ENCODE measurements around the gene ELK4.
"Not testable (repeated sequence)": the region's sequence is repeated elsewhere in the genome, so short reads cannot be mapped to it uniquely, and the experiment has no call there.

GRCh38 chr1:205636138-205636530 lies 4.3 kb upstream of the ELK4 start:
- not testable (repeated sequence) for TF ChIP-seq YY1 (IDR thresholded peaks at IDR 0.05; ENCODE audit: low read depth); REST (IDR thresholded peaks at IDR 0.05; ENCODE audit: low read depth, low read length); GABPA (IDR thresholded peaks at IDR 0.05; ENCODE audit: low read depth); CTCF (IDR thresholded peaks at IDR 0.05); MAX (IDR thresholded peaks at IDR 0.05; ENCODE audit: low read depth); MXI1 (IDR thresholded peaks at IDR 0.05; ENCODE audit: low read depth, low read length); TAF1 (IDR thresholded peaks at IDR 0.05; ENCODE audit: borderline replicate concordance, low read depth, low read length); USF1 (IDR thresholded peaks at IDR 0.05; ENCODE audit: borderline replicate concordance, low read depth); EP300 (IDR thresholded peaks at IDR 0.05; ENCODE audit: borderline replicate concordance in 1 of 2, low read depth in 1 of 2, low read length in 1 of 2); TCF12 (IDR thresholded peaks at IDR 0.05); PBX3 (IDR thresholded peaks at IDR 0.05); SIN3A (IDR thresholded peaks at IDR 0.05; ENCODE audit: borderline replicate concordance, low read depth, low read length); RCOR1 (IDR thresholded peaks at IDR 0.05; ENCODE audit: low read length); IRF3 (IDR thresholded peaks at IDR 0.05; ENCODE audit: low read depth, low read length)

Measured in SK-N-SH (cell line).